WI38 (cell line): ENCODE measurements around the gene UCN3.

Source experiments
- H3K4me3 ChIP-seq: 2 replicates; pipeline ENCODE4 v1.5.1; 2011; ENCODE audit warnings: low read depth, mild to moderate bottlenecking, control low read depth, low read length
- CTCF ChIP-seq: IDR thresholded peaks from 2 replicates; pipeline ENCODE4 v1.5.1; 2012; ENCODE audit warnings: low read depth, mild to moderate bottlenecking, control low read depth, low read length

UCN3 gene

GRCh38 chr10:5334196-5334880, 30.4 kb upstream of the UCN3 start:
- no peak for TF ChIP-seq CTCF
- H3K4me3 ChIP-seq = no peak overlapping the region

DNA sequence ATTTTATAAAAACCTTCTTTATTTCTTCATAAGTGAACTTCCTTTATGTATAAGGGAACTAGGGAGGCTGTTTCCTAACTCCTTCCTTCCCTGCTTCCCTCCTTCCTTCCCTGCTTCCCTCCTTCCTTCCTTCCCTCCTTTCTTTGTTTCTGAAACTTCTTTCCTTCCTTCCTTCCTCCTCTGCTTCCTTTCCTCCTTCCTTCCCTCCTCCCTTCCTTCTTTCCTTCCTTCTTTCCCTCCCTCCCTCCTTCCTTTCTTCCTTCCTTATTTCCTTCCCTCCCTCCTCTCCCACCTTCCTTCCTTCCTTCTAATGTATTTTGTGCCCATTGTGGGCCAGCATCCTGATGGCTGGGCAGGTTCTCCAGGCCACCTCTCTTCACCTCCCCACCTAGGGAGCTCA, 26.8 kb upstream of the UCN3 start:
- no peak for TF ChIP-seq CTCF
- H3K4me3 ChIP-seq = no peak overlapping the region

DNA sequence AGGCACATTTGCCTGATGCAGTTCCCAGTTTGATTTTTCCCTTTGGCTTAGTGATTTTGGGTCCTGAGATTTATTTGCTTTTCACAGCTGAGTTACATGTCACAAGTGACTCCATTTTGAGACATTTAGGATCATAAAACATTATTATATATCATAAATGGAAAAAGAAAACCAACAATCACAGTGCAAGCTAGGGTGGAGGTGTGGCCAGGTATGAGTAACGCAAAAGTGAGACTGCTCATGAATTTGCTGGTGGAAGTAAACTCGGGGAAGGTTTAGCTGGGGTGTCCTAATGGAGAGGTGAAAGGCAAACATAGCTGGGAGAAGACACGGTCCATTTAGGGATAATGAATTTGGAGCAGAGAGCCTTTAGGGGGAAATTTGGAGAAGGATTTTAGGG, 21.7 kb upstream of the UCN3 start:
- no peak for TF ChIP-seq CTCF
- H3K4me3 ChIP-seq = no peak overlapping the region

GRCh38 chr10:5343561-5343960, 21.2 kb upstream of the UCN3 start:
- H3K4me3 ChIP-seq = no peak overlapping the region
- no peak for TF ChIP-seq CTCF

- no peak for TF ChIP-seq CTCF
- no peak overlapping the region for H3K4me3 ChIP-seq
Observed at GRCh38 chr10:5343979-5344378, 20.8 kb upstream of the UCN3 start.

DNA sequence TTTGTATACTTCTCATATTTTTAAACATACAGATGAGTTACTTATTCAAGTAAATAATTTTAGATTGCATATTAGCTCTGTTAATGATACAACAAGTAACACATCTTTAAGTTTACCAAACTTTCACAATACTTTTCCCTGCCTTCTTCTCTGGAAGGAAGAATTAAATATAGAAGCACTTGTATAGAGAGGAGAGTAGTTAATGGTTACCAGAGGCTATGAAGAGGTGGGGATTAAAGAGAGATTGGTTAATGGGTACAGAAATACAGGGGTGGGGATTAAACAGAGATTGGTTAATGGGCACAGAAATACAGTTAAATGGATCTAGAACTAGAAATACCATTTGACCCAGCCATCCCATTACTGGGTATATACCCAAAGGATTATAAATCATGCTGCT, 20.0 kb upstream of the UCN3 start:
- no peak overlapping the region for H3K4me3 ChIP-seq
- TF ChIP-seq CTCF = no peak

DNA sequence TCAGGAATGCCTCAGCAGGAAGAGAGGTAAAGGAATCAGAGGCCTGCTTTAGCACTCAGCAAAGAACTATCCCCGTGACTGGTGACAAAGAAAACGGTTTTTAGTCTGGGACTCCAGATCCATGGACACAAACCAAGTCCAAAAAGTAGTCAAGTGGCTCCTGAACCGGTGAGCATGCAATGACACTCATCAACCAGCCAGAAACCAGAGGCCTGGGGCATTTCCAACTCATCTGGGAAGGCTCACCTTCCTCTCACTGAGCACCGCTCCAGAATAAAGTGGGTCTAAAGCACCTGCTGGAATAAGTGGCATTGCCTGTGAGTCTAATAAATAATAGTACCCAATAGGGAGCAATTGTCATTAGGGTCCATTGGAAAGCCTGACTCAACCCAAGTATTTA, 17.9 kb upstream of the UCN3 start:
- no peak for TF ChIP-seq CTCF
- H3K4me3 ChIP-seq = no peak overlapping the region
